Fibroblast of pulmonary artery (primary cell): Measurements from ENCODE around the gene GLCE.
"Not testable (repeated sequence)": the region's sequence is repeated elsewhere in the genome, so short reads cannot be mapped to it uniquely, and the experiment has no call there.

ENCODE experiments used
- DNase-seq: peaks from one replicate; pipeline ENCODE4 v3.0.0-alpha.2; 2010; ENCODE audit warnings: low read depth
- H3K4me3 ChIP-seq: replicated peaks from 2 replicates; pipeline ENCODE4 v1.5.1; 2011; ENCODE audit warnings: low read depth, mild to moderate bottlenecking, control low read depth, low read length, moderate library complexity
- TF ChIP-seq, protein P1 (sequence below): IDR thresholded peaks from 2 replicates; pipeline ENCODE4 v1.5.1; 2011; ENCODE audit warnings: mild to moderate bottlenecking, control low read depth, low read length, inconsistent platforms; ENCODE audit errors: missing control alignments

GLCE gene

DNA sequence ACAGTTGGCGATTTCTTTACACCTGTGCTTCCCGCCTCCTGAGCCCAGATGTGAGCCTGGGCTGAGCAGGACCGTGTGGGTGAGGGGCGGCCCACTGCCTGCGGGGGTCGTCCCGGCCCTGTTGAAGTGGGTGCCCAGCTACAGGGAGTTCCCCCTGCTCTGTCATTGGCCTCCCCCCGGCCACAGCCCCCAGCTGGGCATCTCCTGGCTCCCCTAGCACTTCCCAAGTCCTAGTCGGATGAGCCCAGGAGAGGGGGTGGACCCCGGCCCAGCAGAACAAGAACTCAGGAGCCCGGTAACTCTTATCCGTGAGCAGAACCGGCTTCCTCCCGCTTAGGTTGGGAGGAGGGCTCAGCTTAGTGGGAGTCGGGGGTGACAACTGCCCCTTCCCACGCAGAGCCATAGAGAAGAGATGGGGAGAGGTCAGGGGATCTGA is 139.0 kb downstream of the GLCE start:
- no peak for DNase-seq
- no peak overlapping the region for H3K4me3 ChIP-seq

DNA sequence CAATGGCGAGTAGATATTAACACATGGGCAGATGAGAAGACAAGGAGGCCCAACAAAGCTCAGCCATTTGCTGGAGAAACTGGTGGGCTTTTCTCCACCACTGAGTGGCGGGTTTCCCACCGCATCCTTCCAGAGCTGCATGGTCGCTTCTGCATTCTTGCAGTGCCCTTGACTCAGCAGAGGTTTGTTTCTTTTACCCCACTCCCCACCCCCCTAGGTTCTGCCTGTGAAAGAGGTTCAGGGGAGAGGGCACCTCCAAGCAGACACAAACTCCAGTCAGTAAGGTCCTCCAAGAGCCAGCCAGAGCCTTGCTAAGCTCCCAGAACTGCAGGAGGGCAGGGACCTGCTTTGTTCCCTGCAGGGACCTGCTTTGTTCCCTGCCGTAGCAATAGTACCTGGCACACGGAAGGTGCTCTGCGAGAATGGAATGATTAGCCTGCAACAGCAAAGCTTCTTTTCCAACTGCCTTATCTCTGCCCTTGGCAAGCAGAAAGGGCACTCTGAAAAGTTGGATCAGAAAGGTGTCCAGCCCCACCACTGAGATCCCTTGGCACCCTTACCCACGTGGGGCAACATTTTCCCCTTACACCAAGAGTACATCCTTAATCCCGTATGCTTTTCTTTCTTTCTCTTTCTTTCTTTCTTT is 139.6 kb downstream of the GLCE start:
- no peak for DNase-seq
- H3K4me3 ChIP-seq = no peak overlapping the region
- TF ChIP-seq, protein P1, sequence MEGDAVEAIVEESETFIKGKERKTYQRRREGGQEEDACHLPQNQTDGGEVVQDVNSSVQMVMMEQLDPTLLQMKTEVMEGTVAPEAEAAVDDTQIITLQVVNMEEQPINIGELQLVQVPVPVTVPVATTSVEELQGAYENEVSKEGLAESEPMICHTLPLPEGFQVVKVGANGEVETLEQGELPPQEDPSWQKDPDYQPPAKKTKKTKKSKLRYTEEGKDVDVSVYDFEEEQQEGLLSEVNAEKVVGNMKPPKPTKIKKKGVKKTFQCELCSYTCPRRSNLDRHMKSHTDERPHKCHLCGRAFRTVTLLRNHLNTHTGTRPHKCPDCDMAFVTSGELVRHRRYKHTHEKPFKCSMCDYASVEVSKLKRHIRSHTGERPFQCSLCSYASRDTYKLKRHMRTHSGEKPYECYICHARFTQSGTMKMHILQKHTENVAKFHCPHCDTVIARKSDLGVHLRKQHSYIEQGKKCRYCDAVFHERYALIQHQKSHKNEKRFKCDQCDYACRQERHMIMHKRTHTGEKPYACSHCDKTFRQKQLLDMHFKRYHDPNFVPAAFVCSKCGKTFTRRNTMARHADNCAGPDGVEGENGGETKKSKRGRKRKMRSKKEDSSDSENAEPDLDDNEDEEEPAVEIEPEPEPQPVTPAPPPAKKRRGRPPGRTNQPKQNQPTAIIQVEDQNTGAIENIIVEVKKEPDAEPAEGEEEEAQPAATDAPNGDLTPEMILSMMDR = no peak

More for the DNA sequence above, 139.0 kb downstream of the GLCE start:
- TF ChIP-seq, protein P1 = no peak

DNA sequence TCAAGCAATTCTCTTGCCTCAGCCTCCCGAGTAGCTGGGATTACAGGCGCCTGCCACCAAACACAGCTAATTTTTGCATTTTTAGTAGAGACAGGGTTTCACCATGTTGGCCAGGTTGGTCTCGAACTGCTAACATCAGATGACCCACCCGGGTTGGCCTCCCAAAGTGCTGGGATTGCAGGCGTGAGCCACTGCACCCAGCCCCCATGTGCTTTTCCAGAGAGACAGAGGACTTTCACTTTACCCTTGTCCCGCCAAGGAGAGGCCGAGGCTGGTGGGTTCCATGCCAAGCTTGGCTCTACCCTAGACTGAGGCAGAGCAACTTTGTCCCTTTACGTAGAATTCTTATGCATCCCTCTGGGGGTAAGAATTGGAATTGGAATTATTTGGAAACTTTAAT is 140.7 kb downstream of the GLCE start:
- DNase-seq, H3K4me3 ChIP-seq: not testable (repeated sequence)

DNA sequence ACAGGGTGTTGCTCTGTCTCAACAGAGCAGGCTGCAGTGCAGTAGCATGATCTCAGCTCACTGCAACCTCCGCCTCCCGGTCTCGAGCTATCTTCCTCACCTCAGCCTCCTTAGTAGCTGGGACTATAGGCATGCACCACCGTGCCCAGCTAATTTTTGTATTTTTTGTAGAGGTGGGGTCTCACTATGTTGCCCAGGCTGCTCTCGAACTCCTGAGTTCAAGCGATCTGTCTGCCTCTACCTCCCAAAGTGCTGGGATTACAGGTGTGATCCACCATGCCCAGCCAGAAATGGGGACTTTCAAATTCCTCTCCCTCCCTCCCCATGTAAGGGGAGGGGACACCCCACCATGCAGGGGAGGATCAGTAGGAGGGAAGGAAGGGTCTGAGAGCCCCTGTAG is 141.7 kb downstream of the GLCE start:
- not testable (repeated sequence) for H3K4me3 ChIP-seq, DNase-seq

DNA sequence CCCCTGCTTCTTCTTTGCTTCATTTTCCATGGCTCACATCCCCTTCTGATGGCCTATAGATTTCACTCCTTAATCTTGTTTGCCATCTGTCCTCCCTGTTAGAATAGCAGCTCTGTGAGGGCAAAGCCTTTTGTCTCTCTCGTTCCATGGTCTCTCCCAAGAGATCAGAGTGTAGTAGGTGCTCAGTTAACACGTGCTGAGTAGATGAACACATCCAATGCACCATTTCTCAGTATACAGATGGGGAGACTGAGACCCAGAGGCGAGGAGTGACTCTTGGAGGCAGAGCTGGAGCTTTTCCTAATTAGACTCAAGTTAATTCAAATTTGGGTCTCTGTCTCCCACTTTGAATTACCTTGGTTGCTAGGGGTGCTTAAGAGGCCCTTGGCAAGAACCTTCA is 142.5 kb downstream of the GLCE start:
- H3K4me3 ChIP-seq = no peak overlapping the region
- DNase-seq = no peak
- TF ChIP-seq, protein P1 = no peak

DNA sequence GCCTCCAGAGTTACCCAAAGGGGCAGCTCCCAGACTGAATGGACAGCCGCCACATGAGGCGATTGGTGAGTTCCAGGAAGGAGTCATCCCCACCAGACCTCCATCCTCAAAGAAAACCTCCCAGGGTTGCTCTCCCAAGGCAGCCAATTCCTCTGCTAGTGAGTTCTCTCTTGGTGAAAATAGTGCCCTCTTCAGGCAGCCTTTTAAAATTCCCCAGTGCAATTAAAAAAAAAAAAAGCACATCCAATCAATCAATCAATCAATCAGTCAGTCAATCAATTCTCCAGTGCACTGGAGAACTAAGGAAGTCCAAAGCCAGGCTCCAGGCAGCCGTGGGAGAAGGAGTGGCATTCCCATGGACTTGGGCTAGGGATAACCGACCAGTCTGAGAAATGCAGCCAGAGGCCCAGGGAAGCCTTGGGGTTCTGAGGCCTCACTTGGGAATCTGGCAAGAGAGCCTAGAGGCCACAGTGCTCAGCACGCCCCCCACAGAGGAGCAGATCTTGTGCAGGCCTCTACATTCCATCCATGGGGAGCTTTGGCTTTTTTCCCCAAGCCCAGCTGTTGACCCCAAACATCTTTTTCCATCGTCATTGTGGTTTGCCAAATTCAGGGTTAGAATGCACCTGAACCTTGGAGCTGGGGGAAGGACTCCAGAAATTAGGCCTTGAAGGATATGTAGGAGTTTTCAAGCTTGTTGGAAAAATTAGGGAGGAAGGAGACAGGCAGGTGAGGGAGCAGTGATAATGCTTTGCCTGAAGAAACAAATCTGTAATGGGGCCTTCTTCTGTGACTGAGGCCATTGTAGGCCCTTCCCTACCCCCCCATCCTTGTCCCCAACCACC is 143.1 kb downstream of the GLCE start:
- TF ChIP-seq, protein P1 = peak; percentile 18
- peak; percentile 24 for DNase-seq

DNA sequence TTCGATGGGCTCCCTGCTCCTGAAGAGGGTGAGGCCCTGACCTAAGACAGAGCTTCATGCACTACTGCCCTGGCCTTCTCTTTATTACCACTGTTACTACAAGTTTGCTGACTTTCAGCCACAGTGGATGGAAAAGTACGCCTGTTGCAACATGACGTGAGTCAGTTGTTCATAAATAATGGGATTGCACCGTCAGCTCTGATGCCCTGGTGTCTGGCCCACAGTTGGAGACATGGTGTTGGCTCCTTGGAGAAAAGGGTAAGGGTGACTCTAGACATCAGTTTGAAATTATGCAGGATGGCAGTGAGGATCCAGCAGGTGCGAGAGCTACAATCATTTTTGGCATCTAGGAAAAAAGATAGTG is 143.7 kb downstream of the GLCE start:
- TF ChIP-seq, protein P1 = no peak
- DNase-seq = peak; percentile 86
- H3K4me3 ChIP-seq = no peak overlapping the region

More for the DNA sequence above, 143.1 kb downstream of the GLCE start:
- no peak overlapping the region for H3K4me3 ChIP-seq
